GM19372 (cell line): ENCODE data around the gene MADCAM1.

Source experiments
- ATAC-seq: cut with Tn5 transposase; IDR thresholded peaks from one replicate; pipeline ENCODE4 v1.9.1; 2021; ENCODE audit warnings: mild to moderate bottlenecking, low read depth, moderate library complexity; ENCODE audit not compliant: unreplicated experiment

The MADCAM1 gene

GRCh38 chr19:543910-544608 lies 47.8 kb downstream of the MADCAM1 start, which contains the start of gene GZMM:
Gene GZMM, plus strand, starts transcription at chr19:544053. Its CDS starts 19 bp downstream, at chr19:544072.
- ATAC-seq, result no peak

- no peak for ATAC-seq
These were observed 50.8 kb downstream of the MADCAM1 start for GRCh38 chr19:547117-547516.

GRCh38 chr19:547836-548720 lies 51.8 kb downstream of the MADCAM1 start:
- no peak for ATAC-seq

GRCh38 chr19:548886-549830 lies 52.9 kb downstream of the MADCAM1 start:
- ATAC-seq, result no peak

- ATAC-seq, result no peak
These were observed 58.5 kb downstream of the MADCAM1 start for GRCh38 chr19:554817-555216.
